PC-3 (cell line): Measurements from ENCODE around the gene LRRC3C. TPM values are rescaled to one million over a fixed set of nuclear protein-coding genes. Genes with fewer than 3 reads are reported as not detected.
A peak's percentile ranks its signal among the peaks of the same experiment; 100 is the strongest.

Experiments used
- ATAC-seq: fragments of 200-7000 bp; cut with Tn5 transposase; 2 replicates; pipeline ENCODE4 v1.9.1; 2020; ENCODE audit warnings: mild to moderate bottlenecking, moderate library complexity
- BruUV-seq: library from RNA; stranded (reverse); fragments of 400-500 nt; replicated peaks from 2 replicates; lab custom pipeline; 2021; lab: Mats Ljungman, UMichigan
- CTCF ChIA-PET: fragments of 300-600 bp; sonication (Branson Sonifier 250); formaldehyde crosslinking; loops from one replicate; lab custom pipeline; 2022; ENCODE audit warnings: antibody characterized with exemption; lab: Charles Lee
- POLR2A ChIA-PET: fragments of 300-600 bp; sonication (Branson Sonifier 250); formaldehyde crosslinking; loops from one replicate; lab custom pipeline; 2022; ENCODE audit warnings: antibody characterized with exemption; ENCODE audit not compliant: unreplicated experiment; lab: Charles Lee
- DNase-seq: peaks from one replicate; pipeline ENCODE4 v3.0.0-alpha.2; 2015
- H2AFZ ChIP-seq: fragments of 300-600 bp; sonication (generic); 2 replicates; pipeline ENCODE4 v1.6.0; 2016; ENCODE audit warnings: antibody characterized with exemption, low read length
- H3F3A ChIP-seq: fragments of 300-600 bp; sonication (generic); one replicate; pipeline ENCODE4 v1.6.0; 2017; ENCODE audit warnings: antibody characterized with exemption, low read length, control low read depth, mild to moderate bottlenecking; ENCODE audit not compliant: unreplicated experiment
- H3K27ac ChIP-seq: fragments of 300-600 bp; sonication (generic); 2 replicates; pipeline ENCODE4 v1.5.1; 2016; ENCODE audit warnings: mild to moderate bottlenecking, low read length
- H3K27me3 ChIP-seq: fragments of 300-600 bp; sonication (generic); 2 replicates; pipeline ENCODE4 v1.6.1; 2016; ENCODE audit warnings: low read length, mixed read lengths
- H3K36me3 ChIP-seq: fragments of 300-600 bp; sonication (generic); 2 replicates; pipeline ENCODE4 v1.6.1; 2016; ENCODE audit warnings: low read depth, mixed run types, low read length, mixed read lengths
- H3K4me1 ChIP-seq: fragments of 300-600 bp; sonication (generic); 2 replicates; pipeline ENCODE4 v1.5.1; 2016; ENCODE audit warnings: low read length; ENCODE audit not compliant: insufficient read depth
- H3K4me2 ChIP-seq: fragments of 300-600 bp; sonication (generic); 2 replicates; pipeline ENCODE4 v1.6.0; 2016; ENCODE audit warnings: low read length
- H3K4me3 ChIP-seq: fragments of 300-600 bp; sonication (generic); 2 replicates; pipeline ENCODE4 v1.5.1; 2016; ENCODE audit warnings: mild to moderate bottlenecking, low read length, mixed read lengths
- H3K79me2 ChIP-seq: fragments of 300-600 bp; sonication (generic); 2 replicates; pipeline ENCODE4 v1.6.1; 2017; ENCODE audit warnings: low read length, mixed read lengths
- H3K9ac ChIP-seq: fragments of 300-600 bp; sonication (generic); 2 replicates; pipeline ENCODE4 v1.6.0; 2016; ENCODE audit warnings: mild to moderate bottlenecking, low read length
- H3K9me2 ChIP-seq: fragments of 300-600 bp; sonication (generic); replicated peaks from 2 replicates; pipeline ENCODE4 v1.6.1; 2016; ENCODE audit warnings: mixed run types, low read length, mixed read lengths
- H3K9me3 ChIP-seq: fragments of 300-600 bp; sonication (generic); 2 replicates; pipeline ENCODE4 v1.6.1; 2016; ENCODE audit warnings: low read length, mixed read lengths
- H4K20me1 ChIP-seq: fragments of 300-600 bp; sonication (generic); 2 replicates; pipeline ENCODE4 v1.6.1; 2016; ENCODE audit warnings: low read length, mixed read lengths
- EZH2 ChIP-seq: fragments of 300-600 bp; sonication (generic); IDR thresholded peaks from one replicate; pipeline ENCODE4 v1.6.1; 2017; ENCODE audit warnings: antibody characterized with exemption, mild to moderate bottlenecking, low read length; ENCODE audit not compliant: unreplicated experiment
- EZH2phosphoT487 ChIP-seq: fragments of 300-600 bp; sonication (generic); IDR thresholded peaks from 2 replicates; pipeline ENCODE4 v1.6.1; 2018; ENCODE audit warnings: mild to moderate bottlenecking, antibody characterized with exemption, low read length, borderline replicate concordance
- intact Hi-C: fragments of 100-400 bp; cut with micrococcal nuclease; formaldehyde crosslinking; loops from 2 replicates; pipeline ENCODE4 v1.9.0; 2023
- total RNA-seq: library from RNA; depleted of rRNA; stranded (reverse); fragments of >200 nt; gene quantifications from 2 replicates; pipeline ENCODE4 v1.2.3, GENCODE V29; 2014
- TF ChIP-seq, protein P1 (sequence below): fragments of 300-600 bp; sonication (generic); conservative IDR thresholded peaks from 2 replicates; pipeline ENCODE4 v1.5.1; 2017; ENCODE audit warnings: antibody characterized with exemption, low read depth, mild to moderate bottlenecking, low read length

The LRRC3C gene
- total RNA-seq, 1 experiment from 2014 or later, result not detected

DNA sequence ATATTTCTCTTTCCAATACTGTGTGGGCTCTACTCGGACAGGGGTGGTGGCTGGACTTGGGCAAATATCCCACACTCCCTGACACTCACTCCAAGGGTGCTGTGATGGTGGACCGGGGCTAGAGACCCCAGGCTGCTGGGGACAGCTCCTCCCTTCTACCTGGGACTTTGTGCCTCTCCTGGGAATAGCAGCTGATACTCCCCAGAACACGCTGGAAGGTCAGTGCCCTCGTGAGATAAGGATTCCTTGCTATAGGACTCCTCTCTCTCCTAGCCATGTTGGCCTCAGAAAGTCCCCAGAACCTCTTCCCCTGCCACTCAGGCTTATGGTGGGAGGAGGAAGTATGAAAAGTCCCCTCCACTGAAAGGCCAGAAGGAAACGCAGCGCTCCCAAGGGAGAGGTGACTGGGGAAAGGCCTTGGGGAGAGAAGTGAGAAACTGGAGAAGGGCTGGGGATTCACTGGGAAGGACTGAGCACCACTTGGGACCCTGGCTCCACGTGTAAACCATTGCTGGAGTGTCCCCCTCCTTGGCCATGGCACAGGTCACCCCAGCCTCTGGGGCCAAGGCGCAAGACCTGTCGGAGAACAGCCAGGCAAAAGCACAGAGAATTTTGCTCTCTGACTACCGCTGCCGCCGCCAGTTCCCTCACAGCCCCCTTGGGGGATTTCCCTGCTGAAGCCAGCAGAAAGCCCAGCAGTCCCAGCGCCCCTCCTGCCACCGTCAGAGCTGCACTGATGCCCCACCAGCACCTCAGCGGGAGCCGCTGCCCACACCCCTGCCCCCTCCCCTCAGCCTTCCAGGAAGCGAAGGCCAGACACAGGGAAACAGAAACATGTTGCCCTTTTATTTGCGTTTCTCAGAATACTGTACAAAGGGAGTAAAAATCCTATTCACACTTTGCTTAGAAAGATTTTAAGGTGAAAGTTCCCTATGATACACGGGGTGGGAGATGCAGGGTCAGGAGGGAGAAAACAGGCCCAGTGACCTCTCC is 7.0 kb upstream of the LRRC3C start:
- POLR2A ChIA-PET, result no interaction called here
- Histone ChIP-seq H3K27ac (no peak overlapping the region), H3K79me2 (peaks cover 7% of the 10 kb centered on the region), H3K9me3 (no peaks in the 10 kb centered on the region), H3K27me3 (no peaks in the 10 kb centered on the region), H4K20me1 (no peaks in the 10 kb centered on the region), H3K4me3 (no peak overlapping the region), H3K9ac (no peak overlapping the region), H3K36me3 (no peaks in the 10 kb centered on the region; the same call in 1 of the 2 replicates), H3K4me2 (no peak overlapping the region), H3K4me1 (peaks cover 12% of the 10 kb centered on the region), H3K9me2 (no peaks in the 10 kb centered on the region), H3F3A (no peaks in the 10 kb centered on the region), H2AFZ (no peak overlapping the region)
- no peak for DNase-seq
- no peak for TF ChIP-seq EZH2
- TF ChIP-seq, protein P1, sequence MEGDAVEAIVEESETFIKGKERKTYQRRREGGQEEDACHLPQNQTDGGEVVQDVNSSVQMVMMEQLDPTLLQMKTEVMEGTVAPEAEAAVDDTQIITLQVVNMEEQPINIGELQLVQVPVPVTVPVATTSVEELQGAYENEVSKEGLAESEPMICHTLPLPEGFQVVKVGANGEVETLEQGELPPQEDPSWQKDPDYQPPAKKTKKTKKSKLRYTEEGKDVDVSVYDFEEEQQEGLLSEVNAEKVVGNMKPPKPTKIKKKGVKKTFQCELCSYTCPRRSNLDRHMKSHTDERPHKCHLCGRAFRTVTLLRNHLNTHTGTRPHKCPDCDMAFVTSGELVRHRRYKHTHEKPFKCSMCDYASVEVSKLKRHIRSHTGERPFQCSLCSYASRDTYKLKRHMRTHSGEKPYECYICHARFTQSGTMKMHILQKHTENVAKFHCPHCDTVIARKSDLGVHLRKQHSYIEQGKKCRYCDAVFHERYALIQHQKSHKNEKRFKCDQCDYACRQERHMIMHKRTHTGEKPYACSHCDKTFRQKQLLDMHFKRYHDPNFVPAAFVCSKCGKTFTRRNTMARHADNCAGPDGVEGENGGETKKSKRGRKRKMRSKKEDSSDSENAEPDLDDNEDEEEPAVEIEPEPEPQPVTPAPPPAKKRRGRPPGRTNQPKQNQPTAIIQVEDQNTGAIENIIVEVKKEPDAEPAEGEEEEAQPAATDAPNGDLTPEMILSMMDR, result no peak
- no peak for TF ChIP-seq EZH2phosphoT487
- ATAC-seq, result no peak
- CTCF ChIA-PET, result no interaction called here
- BruUV-seq, result no TSS peak
- intact Hi-C loops, result no loop called here

DNA sequence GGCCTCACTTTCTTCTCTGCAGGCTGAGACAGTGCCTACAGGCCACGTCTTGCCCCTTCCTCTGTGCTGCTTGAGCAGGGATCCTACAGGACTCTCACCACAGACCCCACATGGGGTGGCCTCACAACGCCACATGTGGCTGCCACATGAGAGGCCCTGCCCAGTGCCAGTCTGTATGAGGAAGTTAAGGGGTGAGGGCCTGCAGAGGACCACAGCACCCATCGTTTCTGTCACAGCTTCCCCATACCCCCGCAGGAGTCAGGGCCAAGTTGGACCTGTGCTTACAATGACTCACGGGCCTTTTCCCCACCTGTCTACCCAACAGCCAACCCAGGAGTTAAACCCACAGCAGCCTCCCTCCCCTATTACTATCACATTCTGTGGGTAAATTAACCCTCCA is 6.2 kb upstream of the LRRC3C start:
- no peak overlapping the region for H3K27ac ChIP-seq
- H3K36me3 ChIP-seq, result no peaks in the 10 kb centered on the region; the same call in 1 of the 2 replicates
- no peaks in the 10 kb centered on the region for H3K9me3 ChIP-seq
- no peaks in the 10 kb centered on the region for H3K27me3 ChIP-seq
- ATAC-seq (no peak), DNase-seq (no peak)
- TSS peak; percentile 50 for BruUV-seq
- peaks cover 15% of the 10 kb centered on the region for H3K79me2 ChIP-seq
- no peak overlapping the region for H2AFZ ChIP-seq
- TF ChIP-seq, protein P1, result no peak
- no peak for TF ChIP-seq EZH2
- TF ChIP-seq EZH2phosphoT487, result no peak
- H3K4me3 ChIP-seq, result no peak overlapping the region
- intact Hi-C loops, result no loop called here
- no peaks in the 10 kb centered on the region for H3K9me2 ChIP-seq
- H3F3A ChIP-seq, result no peaks in the 10 kb centered on the region
- no peak overlapping the region for H3K4me2 ChIP-seq
- H3K9ac ChIP-seq, result no peak overlapping the region
- peaks cover 14% of the 10 kb centered on the region for H3K4me1 ChIP-seq
- ChIA-PET POLR2A (no interaction called here), CTCF (no interaction called here)
- no peaks in the 10 kb centered on the region for H4K20me1 ChIP-seq

DNA sequence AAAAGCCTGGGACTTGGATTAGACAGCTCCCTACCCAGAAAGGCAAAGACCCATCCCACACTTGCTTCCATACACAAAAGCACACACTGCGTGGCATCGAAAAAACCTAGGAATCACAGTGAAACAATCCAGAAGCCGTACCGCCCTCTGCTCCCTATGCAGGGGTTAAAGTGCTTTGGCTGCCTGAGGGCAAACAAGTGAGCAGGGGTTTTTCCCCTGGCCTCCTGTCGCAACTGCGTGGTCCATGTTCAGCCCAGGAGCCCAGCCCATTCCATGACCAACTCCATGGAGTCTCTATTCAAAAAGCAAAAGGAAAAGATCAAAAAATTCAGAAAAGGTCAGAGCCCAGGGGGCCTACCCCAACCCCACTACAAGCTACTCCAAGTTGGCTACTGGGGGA is 5.5 kb upstream of the LRRC3C start:
- no peak overlapping the region for H3K27ac ChIP-seq
- BruUV-seq, result no TSS peak
- H2AFZ ChIP-seq, result no peak overlapping the region
- intact Hi-C loops, result no loop called here
- H3K4me1 ChIP-seq, result peaks cover 19% of the 10 kb centered on the region
- TF ChIP-seq EZH2 (no peak), EZH2phosphoT487 (no peak)
- TF ChIP-seq, protein P1, result no peak
- no peak overlapping the region for H3K4me2 ChIP-seq
- no peak overlapping the region for H3K9ac ChIP-seq
- no peaks in the 10 kb centered on the region; the same call in 1 of the 2 replicates for H3K36me3 ChIP-seq
- no peaks in the 10 kb centered on the region for H3K9me3 ChIP-seq
- peaks cover 22% of the 10 kb centered on the region for H3K79me2 ChIP-seq
- ChIA-PET CTCF (no interaction called here), POLR2A (no interaction called here)
- H4K20me1 ChIP-seq, result no peaks in the 10 kb centered on the region
- H3F3A ChIP-seq, result no peaks in the 10 kb centered on the region
- ATAC-seq (no peak), DNase-seq (no peak)
- H3K9me2 ChIP-seq, result no peaks in the 10 kb centered on the region
- H3K27me3 ChIP-seq, result no peaks in the 10 kb centered on the region
- no peak overlapping the region for H3K4me3 ChIP-seq
